ENCODE results near the gene GH1.
"Not testable (repeated sequence)": the region's sequence is repeated elsewhere in the genome, so short reads cannot be mapped to it uniquely, and the experiment has no call there.

GRCh38 chr17:63894021-63894420, 24.6 kb downstream of the GH1 start:
- not testable (repeated sequence) for TF ChIP-seq CTCF (IDR thresholded peaks at IDR 0.05; ENCODE audit: low read length); EZH2 (IDR thresholded peaks at IDR 0.05; ENCODE audit: borderline replicate concordance, low read length)

Data from OCI-LY1 (cell line).